Measurements from ENCODE around the gene SIRT7.

The SIRT7 gene

GRCh38 chr17:81903896-81904599, 13.9 kb downstream of the SIRT7 start:
- DNase-seq, result no peak

GRCh38 chr17:81903415-81903831, 14.6 kb downstream of the SIRT7 start:
- DNase-seq, result no peak

GRCh38 chr17:81902653-81903414, 15.1 kb downstream of the SIRT7 start:
- no peak for DNase-seq

- DNase-seq, result no peak
These were observed 15.8 kb downstream of the SIRT7 start, which contains the start of gene NPB for GRCh38 chr17:81902023-81902652. Gene NPB (plus strand): TSS chr17:81902238. CDS start chr17:81902278, 40 bp downstream.

GRCh38 chr17:81901167-81902022, 16.6 kb downstream of the SIRT7 start:
- DNase-seq, result no peak

GRCh38 chr17:81900181-81900820, 17.7 kb downstream of the SIRT7 start:
- DNase-seq, result no peak

- DNase-seq, result no peak
These were observed 18.3 kb downstream of the SIRT7 start for GRCh38 chr17:81899514-81900166.

GRCh38 chr17:81898885-81899284, 19.1 kb downstream of the SIRT7 start:
- DNase-seq, result no peak

- no peak for DNase-seq
These were observed 19.7 kb downstream of the SIRT7 start for GRCh38 chr17:81898029-81898866.

GRCh38 chr17:81895400-81895799, 22.6 kb downstream of the SIRT7 start:
- DNase-seq, result no peak

- no peak for DNase-seq
These were observed 26.7 kb downstream of the SIRT7 start for GRCh38 chr17:81891303-81891552.

- no peak for DNase-seq
These were observed 27.3 kb downstream of the SIRT7 start for GRCh38 chr17:81890447-81891302.

- DNase-seq, result no peak
These were observed 28.4 kb downstream of the SIRT7 start for GRCh38 chr17:81889602-81890001.

GRCh38 chr17:81888988-81889595, 28.9 kb downstream of the SIRT7 start:
- no peak for DNase-seq

- no peak for DNase-seq
These were observed 29.6 kb downstream of the SIRT7 start for GRCh38 chr17:81888105-81888987.

- no peak for DNase-seq
These were observed 32.0 kb downstream of the SIRT7 start for GRCh38 chr17:81885869-81886548.

- no peak for DNase-seq
These were observed 32.5 kb downstream of the SIRT7 start for GRCh38 chr17:81885454-81885853.

GRCh38 chr17:81884968-81885367, 33.0 kb downstream of the SIRT7 start:
- no peak for DNase-seq

Data from NCI-H2029 (cell line).